Endothelial cell (in vitro differentiated cells): Measurements from ENCODE around the gene PLK1. TPM values are rescaled to one million over a fixed set of nuclear protein-coding genes. Genes with fewer than 3 reads are reported as not detected.
"Not testable (repeated sequence)": the region's sequence is repeated elsewhere in the genome, so short reads cannot be mapped to it uniquely, and the experiment has no call there.

Experiments
- DNase-seq: peaks from one replicate; pipeline ENCODE4 v3.0.0; 2021; ENCODE audit warnings: low spot score
- H3K27ac Mint-ChIP-seq: one replicate; pipeline ENCODE4 v1.8.0; 2021; ENCODE audit warnings: mixed read lengths, inconsistent platforms; ENCODE audit not compliant: unreplicated experiment
- H3K27me3 Mint-ChIP-seq: one replicate; pipeline ENCODE4 v1.8.0; 2021; ENCODE audit warnings: mild to moderate bottlenecking, moderate library complexity, mixed read lengths, inconsistent platforms; ENCODE audit not compliant: unreplicated experiment
- H3K36me3 Mint-ChIP-seq: one replicate; pipeline ENCODE4 v1.8.0; 2021; ENCODE audit warnings: mild to moderate bottlenecking, low read depth, mixed read lengths, inconsistent platforms; ENCODE audit not compliant: unreplicated experiment
- H3K4me1 Mint-ChIP-seq: one replicate; pipeline ENCODE4 v1.8.0; 2021; ENCODE audit warnings: mild to moderate bottlenecking, mixed read lengths, inconsistent platforms; ENCODE audit not compliant: unreplicated experiment
- H3K4me3 Mint-ChIP-seq: one replicate; pipeline ENCODE4 v1.8.0; 2021; ENCODE audit warnings: mild to moderate bottlenecking, mixed read lengths, inconsistent platforms; ENCODE audit not compliant: unreplicated experiment
- H3K9me3 Mint-ChIP-seq: one replicate; pipeline ENCODE4 v1.8.0; 2021; ENCODE audit warnings: mixed read lengths, inconsistent platforms; ENCODE audit not compliant: unreplicated experiment
- CTCF ChIP-seq: fragments of 200-600 bp; sonication (generic); IDR thresholded peaks from one replicate; pipeline ENCODE4 v1.5.0; 2021; ENCODE audit warnings: antibody characterized with exemption; ENCODE audit not compliant: unreplicated experiment
- total RNA-seq: library from RNA; stranded (reverse); fragmentation: NEBNext Ultra II Directional; extraction: Animal tissue kit (Norgen Biotek cat#: 25700); gene quantifications from one replicate; pipeline ENCODE4 v1.2.1, GENCODE V29; 2021; ENCODE audit not compliant: unreplicated experiment

The PLK1 gene
- total RNA-seq, 1 donor from 2014 or later, result 16.0 TPM

- Mint-ChIP-seq H3K9me3 (no peaks in the 10 kb centered on the region), H3K4me3 (no peak overlapping the region), H3K27ac (no peak overlapping the region), H3K36me3 (peaks cover 6% of the 10 kb centered on the region), H3K4me1 (no peaks in the 10 kb centered on the region), H3K27me3 (no peaks in the 10 kb centered on the region)
- TF ChIP-seq CTCF, result no peak
- DNase-seq, result no peak
These were observed 37.8 kb downstream of the PLK1 start for GRCh38 chr16:23716484-23716883.

- not testable (repeated sequence) for H3K27ac Mint-ChIP-seq, H3K4me1 Mint-ChIP-seq, H3K9me3 Mint-ChIP-seq, DNase-seq, H3K27me3 Mint-ChIP-seq, H3K36me3 Mint-ChIP-seq, H3K4me3 Mint-ChIP-seq
These were observed 44.0 kb downstream of the PLK1 start for GRCh38 chr16:23722613-23723240.

- no peak for TF ChIP-seq CTCF
- no peak for DNase-seq
- no peaks in the 10 kb centered on the region for H3K4me1 Mint-ChIP-seq
- H3K27me3 Mint-ChIP-seq, result no peaks in the 10 kb centered on the region
- H3K4me3 Mint-ChIP-seq, result no peak overlapping the region
- no peaks in the 10 kb centered on the region for H3K9me3 Mint-ChIP-seq
- no peaks in the 10 kb centered on the region for H3K36me3 Mint-ChIP-seq
- no peak overlapping the region for H3K27ac Mint-ChIP-seq
These were observed 45.6 kb downstream of the PLK1 start for GRCh38 chr16:23724096-23724784.

- Mint-ChIP-seq H3K4me3 (no peak overlapping the region), H3K27ac (no peak overlapping the region), H3K36me3 (no peaks in the 10 kb centered on the region), H3K9me3 (no peaks in the 10 kb centered on the region), H3K4me1 (no peaks in the 10 kb centered on the region), H3K27me3 (no peaks in the 10 kb centered on the region)
- no peak for TF ChIP-seq CTCF
- DNase-seq, result no peak
These were observed 46.1 kb downstream of the PLK1 start for GRCh38 chr16:23724785-23725131.

- Mint-ChIP-seq H3K27me3 (no peaks in the 10 kb centered on the region), H3K4me1 (no peaks in the 10 kb centered on the region), H3K4me3 (no peak overlapping the region), H3K27ac (no peak overlapping the region), H3K36me3 (no peaks in the 10 kb centered on the region), H3K9me3 (no peaks in the 10 kb centered on the region)
- no peak for TF ChIP-seq CTCF
- DNase-seq, result no peak
These were observed 48.0 kb downstream of the PLK1 start for GRCh38 chr16:23726710-23727109.
